Testis (tissue), 2 donors: ENCODE measurements around the gene MCTP1.

ENCODE experiments used
- CTCF ChIP-seq, 3 experiments: fragments of 450-650 bp in 2 of 3; fragments of 200-600 bp in 1 of 3; sonication (generic) in 1 of 3; IDR thresholded peaks; one replicate each; pipeline ENCODE4 v1.5.1; 2016 to 2019; ENCODE audit warnings: antibody characterized with exemption in 3 of 3, mild to moderate bottlenecking in 2 of 3, moderate library complexity in 1 of 3
- POLR2A ChIP-seq: fragments of 450-650 bp; IDR thresholded peaks from one replicate; pipeline ENCODE4 v1.6.1; 2017; ENCODE audit warnings: antibody characterized with exemption, mild to moderate bottlenecking, moderate library complexity

- TF ChIP-seq CTCF (IDR thresholded peaks at IDR 0.05) (no peak), POLR2A (no peak)
These were observed 46.5 kb upstream of the MCTP1 start for GRCh38 chr5:95331358-95331757.
